Stimulated activated CD8-positive, alpha-beta memory T cell treated with anti-CD3 and anti-CD28 coated beads, Interleukin-12 subunit alpha, Interleukin-12 subunit beta, amount 100 ng/mL, for 4 hours (primary cell): Measurements from ENCODE around the gene ABI2.

ENCODE experiments used
- DNase-seq: peaks from one replicate; pipeline ENCODE4 v3.0.0-alpha.2; 2020; ENCODE audit warnings: low read depth

The ABI2 gene

GRCh38 chr2:203484266-203485112, 156.3 kb downstream of the ABI2 start:
- peak; percentile 10 for DNase-seq

DNA sequence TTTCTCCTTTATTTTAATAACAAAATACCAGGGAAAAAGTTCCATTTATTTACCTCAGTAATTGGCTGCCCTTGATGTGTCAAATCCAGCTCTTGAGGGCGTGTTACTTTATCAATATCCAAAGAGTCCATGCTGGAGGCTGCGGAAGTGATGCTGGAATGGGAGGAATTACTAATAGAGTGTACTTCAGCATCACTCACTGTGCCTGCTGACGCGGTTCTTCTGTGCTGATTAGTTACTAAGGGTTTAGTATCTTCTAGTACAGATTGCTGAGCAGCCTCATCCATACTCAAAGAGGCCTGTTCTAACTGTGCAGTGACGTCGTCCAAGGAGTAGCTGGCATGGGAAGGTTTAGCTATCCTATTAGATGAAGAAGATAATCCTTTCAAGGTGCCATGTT, 161.3 kb downstream of the ABI2 start:
- no peak for DNase-seq

DNA sequence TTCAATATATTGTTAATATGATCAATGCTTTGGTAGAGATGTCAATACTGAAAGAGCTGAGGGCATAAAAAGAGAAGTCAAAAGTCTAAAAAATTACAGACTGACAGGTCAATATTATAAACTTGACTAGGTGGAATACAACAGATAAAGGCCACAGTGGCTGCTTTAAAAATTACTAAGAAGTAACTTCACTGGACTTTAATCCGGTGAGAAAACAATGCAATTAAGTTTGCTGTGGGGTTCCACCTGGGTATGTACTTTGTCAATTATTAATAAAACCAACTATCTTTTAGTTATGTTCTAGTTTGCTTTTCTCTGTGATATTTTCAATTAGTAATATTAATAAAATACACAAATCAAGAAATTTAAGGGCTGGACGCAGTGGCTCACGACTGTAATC, 162.2 kb downstream of the ABI2 start:
- no peak for DNase-seq

DNA sequence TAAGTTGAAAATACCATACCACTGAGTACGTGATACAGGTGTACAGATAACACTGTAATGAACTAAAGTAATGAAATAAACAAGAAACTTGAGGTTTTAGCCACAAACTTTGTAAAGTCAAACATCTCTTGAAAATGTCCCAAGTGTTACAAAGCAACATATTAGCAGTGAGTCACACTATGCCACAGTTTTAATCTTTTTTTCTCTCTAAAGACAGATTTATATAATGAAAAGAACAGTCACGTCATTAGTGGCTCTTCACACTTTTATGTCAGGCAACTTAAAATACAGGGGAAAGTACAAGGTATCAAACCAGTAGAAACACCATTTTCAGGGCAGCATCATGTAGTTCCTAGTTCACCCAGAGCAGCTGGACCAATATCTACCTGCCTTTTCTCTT, 164.8 kb downstream of the ABI2 start:
- no peak for DNase-seq
